NCI-H524 (cell line): ENCODE results near the gene CRIP1.

Experiments
- DNase-seq, 2 experiments: peaks; one replicate each; lab custom pipeline; 2025; lab: John Stamatoyannopoulos, UW

The CRIP1 gene

DNA sequence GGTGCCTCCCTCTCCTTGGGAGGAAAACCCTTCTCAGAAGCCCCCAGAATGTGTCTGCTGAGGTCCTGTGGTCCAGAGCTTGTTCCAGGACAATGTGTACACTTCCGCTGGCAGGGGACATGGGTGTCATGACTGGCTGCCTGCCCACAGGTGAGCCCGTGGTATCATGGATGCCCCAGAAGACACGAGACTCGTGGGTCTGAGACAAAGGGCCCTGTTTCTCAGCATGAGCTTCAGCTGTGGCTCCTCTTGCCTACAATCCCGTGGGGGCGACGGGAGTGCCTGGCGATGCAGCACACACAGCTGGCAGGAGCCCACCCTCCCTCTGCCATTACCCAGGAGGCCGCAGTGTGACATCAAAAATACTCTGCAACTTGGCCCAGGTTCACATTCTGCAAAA, 46.7 kb downstream of the CRIP1 start:
- no peak for DNase-seq

DNA sequence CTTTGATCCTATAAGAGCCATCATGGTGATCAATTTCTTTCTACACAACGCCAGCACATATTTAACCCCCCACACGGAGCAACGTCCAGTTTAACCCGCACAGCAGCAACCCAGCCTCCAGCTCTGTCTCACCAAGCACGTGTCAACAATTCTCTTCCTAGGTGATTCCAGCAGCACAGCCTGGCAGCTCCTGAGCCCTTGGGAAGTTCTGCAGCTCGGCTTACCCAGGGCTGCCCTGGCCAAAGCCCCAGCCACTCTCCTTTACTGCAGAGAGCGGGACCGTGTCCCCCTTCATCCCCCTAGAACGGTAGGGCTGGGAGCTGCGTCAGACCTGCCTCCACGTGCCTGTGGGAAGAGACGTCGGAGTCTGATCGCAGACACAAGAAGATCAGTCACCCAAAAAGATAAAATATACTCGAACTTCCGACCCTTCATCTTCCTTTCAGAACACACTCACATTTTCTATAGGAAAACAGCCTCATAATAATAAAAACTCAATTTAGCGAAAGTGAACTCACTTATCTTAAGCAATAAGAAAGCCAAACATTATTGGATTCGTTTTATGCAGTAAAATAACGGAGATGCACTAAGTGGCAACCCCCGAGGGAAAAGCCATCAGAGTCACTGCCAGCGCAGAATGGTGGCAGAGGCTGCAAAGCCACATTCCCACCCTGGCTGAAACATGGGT, 47.3 kb downstream of the CRIP1 start:
- DNase-seq, result no peak

DNA sequence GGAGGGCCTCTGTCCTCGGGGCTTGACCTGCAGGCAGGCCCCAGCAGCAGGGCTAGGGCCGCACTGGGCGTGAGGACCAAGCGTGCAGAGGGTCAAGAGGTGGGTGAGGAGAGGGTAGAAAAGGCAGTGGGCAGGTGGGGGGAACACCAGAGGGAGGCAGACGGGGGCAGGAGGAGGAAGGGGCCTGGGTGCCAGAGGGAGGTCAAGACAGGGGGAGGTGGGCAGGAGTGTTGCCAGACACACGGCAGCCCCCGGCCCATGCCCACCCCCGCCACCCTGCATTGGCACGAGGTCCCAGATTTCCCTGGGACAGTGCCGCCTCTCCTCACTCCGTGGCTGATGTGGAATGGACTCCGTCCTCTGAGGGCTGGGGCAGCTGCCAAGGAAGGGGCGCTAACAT, 47.9 kb downstream of the CRIP1 start:
- DNase-seq, result no peak

DNA sequence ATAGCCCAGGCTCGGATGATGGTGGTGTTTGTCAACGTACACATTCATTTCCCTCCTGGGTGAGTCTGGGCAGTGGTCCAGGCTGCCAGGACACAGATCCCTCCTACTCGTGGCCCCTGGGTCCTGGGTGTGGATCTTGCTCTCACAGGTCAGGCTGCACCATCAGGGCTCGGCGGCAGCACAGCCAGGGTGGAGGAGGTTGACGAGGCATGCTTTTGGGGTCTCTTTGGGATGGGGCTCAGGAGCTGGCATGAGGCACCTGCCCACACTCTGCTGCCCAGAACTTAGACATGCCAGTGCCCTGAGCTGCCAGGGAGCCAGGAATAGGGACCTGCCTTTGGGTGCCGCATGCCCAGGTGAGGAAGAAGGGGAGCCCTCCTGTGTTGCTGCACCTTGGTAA, 49.4 kb downstream of the CRIP1 start:
- DNase-seq, result no peak

DNA sequence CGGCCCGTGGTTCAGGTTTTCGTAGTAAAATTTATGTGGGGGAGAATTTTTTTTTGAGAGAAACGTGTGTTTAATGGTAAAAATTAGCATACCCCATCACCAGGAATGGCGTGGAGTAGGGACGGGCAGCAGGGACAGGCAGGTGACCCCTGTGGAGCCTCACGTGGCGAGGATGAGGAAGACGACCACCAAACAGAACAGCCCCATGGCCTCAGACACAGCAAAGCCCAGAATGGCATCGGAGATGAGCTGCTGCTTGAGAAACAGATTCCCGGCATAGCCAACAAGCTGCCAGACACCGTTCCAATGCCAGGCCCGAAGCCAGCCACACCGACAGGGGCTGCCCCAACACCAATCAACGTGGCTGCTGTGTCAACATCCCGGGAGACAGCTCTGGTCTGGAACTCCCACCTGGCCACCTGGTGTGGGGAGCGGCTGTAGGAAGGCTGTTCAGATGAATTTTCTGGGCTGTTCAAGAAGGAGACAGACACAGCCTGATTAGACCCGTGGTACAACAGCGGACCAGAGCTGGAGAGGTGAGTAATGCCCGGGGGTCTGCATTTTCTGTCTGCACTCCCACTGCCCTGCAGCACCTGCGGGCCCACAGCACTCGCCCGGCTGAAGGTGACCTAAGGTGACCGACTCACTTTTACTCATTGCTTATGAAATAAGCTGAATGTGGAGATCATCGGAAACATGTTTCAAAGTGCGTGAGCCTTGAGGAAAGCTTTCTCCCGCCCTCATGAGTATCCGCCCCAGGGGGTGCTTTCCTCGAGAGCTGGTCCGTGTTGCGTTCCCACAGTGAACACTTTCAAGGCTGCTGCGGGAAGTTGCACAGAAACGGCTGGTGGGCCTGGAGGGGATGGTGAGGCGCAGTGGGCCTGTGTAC, 50.2 kb downstream of the CRIP1 start:
- DNase-seq, result no peak

DNA sequence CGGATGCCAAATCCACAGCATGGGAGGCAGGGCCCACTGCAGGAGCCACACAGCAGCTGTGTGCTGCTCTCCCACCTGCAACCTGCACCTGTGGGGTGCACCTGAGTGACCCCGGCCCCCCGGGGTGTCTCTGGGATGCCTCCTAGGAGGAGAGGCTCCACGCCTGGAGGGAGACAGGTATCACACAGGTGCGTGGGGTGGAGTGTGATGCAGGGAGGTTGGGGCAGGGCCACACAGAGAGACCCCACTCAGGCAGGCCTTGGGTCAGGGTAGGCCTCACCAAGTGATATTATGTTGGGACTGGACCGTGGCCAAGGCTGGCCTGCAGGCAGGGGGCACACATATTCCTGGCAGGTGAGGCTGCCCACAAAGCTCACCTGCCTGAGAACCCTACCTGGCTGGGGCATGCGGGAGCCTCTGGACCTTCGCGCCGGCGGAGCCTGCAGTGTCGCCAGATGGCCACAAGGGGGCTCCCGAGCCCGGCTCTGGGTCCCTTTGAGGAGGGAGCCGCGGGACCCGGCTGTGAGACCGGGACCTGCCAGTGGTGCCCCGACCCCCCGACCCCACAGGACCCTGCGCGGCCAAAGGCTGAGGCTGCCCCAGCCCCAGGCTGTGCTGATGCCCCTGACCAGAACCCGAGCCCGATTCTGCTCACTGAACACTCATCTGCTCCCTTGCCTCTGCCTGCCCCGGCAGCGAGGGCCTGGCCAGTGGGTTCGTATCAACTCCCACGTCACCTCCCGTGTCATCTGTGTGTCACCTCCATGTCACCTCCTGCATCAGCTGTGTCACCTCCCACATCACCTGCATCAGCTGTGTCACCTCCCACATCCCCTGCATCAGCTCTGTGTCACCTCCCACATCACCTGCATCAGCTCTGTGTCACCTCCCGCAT, 51.1 kb downstream of the CRIP1 start:
- peak in 1 of 2 experiments; percentile 46 for DNase-seq
